DND-41 (cell line): Measurements from ENCODE around the gene MAN1A1.

Experiments
- CTCF ChIP-seq: IDR thresholded peaks from 2 replicates; pipeline ENCODE4 v1.5.1; 2012; ENCODE audit warnings: borderline replicate concordance, low read length, moderate library complexity, mild to moderate bottlenecking; ENCODE audit not compliant: poor library complexity, severe bottlenecking; ENCODE audit errors: extremely low read depth
- EZH2 ChIP-seq: IDR thresholded peaks from 3 replicates; pipeline ENCODE4 v1.6.1; 2012; ENCODE audit warnings: borderline replicate concordance, low read depth, mild to moderate bottlenecking, moderate library complexity, low read length, inconsistent platforms; ENCODE audit not compliant: severe bottlenecking

DNA sequence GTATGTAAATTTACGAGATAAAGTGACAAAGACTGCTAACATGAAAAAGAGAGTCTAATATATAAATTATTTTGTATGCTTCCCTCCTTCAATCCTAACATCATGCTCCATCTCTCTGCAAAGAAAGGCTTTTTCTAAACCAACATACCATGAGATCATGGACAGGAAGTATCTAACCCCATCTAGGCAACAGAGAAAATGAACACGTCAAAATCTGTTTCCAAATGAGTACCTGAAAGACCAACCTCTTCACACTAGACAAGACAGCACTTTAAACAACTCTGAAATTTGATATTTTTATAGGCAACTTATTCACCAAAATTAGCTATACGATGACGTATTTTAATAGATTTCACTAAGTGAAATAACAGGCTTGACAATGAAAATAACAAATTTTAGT lies 54.6 kb downstream of the MAN1A1 start:
- TF ChIP-seq CTCF (no peak), EZH2 (no peak)
